Dedifferentiated amniotic fluid mesenchymal stem cell (primary cell): ENCODE results near the gene NT5C2.
"Not testable (repeated sequence)": the region's sequence is repeated elsewhere in the genome, so short reads cannot be mapped to it uniquely, and the experiment has no call there.

Experiments used
- DNase-seq: peaks from one replicate; pipeline ENCODE4 v3.0.0-alpha.2; 2016; ENCODE audit errors: extremely low spot score

The NT5C2 gene

GRCh38 chr10:103202319-103202718 lies 9.2 kb upstream of the NT5C2 start:
- DNase-seq: no peak

DNA sequence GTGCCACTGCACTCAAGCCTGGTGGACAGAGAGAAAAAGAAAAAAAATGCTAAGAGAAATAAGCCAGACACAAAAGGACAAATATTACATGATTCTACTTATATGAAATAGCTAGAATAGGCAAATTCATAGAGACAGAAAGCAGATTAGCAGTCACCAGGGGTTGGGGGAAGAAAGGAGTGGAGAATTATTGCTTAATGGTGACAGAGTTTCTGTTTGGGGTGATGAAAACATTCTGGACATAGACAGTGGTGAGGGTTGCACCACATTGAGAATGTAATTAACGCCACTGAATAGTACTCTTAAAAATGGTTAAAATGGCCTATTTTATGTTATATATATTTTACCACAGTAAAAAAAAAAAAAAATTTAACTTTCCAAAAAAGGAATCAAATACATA lies 6.4 kb upstream of the NT5C2 start:
- no peak for DNase-seq

DNA sequence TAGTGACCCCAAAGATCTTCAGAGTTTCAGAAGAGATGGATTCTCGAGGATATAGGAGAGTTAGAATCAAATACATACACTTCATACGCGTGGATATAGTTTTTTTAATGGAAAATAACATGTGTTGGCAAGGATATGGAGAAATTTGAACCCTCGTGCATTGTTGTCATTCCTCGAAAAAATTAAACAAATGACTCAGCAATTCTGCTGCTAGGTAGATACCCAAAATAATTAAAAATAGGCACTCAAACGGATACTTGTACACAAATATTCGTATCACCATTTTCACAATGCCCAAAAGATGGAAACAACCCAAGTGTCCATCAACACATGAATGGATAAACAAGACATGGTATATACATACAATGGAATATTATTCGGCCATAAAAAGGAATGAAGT lies 5.6 kb upstream of the NT5C2 start:
- no peak for DNase-seq

GRCh38 chr10:103197903-103198302 lies 4.8 kb upstream of the NT5C2 start:
- DNase-seq: no peak

GRCh38 chr10:103197174-103197573 lies 4.1 kb upstream of the NT5C2 start:
- DNase-seq: peak; percentile 53

DNA sequence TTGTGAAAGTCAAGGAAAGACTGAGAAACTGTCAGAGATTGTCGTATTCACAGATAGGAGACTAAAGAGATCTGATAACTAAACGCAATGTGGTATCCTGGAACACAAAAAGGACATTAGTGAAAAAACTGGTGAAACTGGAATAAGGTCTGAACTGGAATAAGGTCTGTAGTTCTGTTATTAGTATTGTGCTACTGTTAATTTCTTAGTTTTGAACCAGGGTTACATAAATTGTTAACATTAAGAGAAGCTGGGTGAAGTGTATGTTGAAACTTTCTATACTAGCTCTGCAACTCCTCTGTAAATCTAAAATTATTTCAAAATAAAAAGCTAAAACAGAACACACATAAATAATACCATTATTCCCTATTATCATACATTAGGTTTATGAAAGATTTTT lies 3.4 kb upstream of the NT5C2 start:
- DNase-seq: no peak

- no peak for DNase-seq
Measured at GRCh38 chr10:103193820-103194529, 903 bp upstream of the NT5C2 start.

GRCh38 chr10:103192451-103193106 lies 493 bp downstream of the NT5C2 start:
- peak; percentile 56 for DNase-seq

- no peak for DNase-seq
Measured at GRCh38 chr10:103192089-103192450, 1.0 kb downstream of the NT5C2 start.

GRCh38 chr10:103191198-103191597 lies 1.9 kb downstream of the NT5C2 start:
- not testable (repeated sequence) for DNase-seq

DNA sequence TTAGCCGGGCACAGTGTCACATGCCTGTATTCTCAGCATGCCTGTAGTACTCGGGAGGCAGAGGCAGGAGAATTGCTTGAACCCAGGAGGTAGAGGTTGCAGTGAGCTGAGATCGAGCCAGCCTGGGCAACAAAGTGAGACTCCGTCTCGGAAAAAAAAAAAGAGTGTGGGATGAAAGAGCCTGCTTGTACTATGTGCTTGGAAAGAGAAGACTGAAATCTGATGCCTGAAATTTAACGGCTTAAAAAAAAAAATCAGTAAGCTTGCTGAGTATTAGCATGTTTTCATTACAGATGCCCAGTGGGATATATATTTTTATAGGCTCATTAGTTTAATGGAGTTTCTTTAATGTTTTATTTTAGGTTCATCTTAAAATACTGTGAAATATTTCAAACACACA lies 4.2 kb downstream of the NT5C2 start:
- DNase-seq: peak; percentile 42

DNA sequence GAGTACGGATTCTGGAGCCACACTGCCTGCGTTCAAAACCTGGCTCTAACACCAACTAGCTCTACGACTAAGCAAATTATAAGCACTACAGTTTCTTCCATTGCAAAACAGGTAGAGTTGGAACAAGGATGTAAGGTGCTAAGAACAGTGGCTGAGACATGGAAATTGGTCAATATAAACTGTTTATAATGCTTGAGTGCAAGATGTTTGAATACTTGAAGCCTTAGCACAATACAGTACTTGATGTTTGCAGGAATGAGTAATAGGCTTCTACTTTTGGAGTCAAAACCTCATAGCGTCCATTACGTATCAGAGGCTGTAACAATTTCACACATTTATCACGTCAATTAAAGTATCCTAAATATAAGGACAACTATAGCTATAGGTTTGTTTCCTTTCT lies 6.9 kb downstream of the NT5C2 start:
- no peak for DNase-seq

DNA sequence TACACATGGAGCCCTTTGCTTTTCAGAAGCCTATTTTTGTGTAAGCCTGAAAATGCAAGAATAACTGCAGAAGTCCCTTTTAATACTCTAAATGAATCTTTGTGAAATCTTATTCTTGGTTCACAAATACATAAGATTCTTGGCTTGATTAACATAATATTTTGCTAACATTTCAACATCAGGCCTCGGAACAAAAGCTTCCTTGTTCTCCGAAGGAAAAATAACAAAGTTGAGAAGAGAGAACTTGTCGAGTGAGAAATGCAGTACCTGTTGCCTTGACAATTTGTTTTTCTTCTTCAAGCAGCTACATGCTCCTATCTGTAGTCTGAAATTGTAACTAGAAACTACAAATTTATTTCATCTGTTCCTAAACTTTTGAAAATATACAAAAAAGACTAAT lies 8.5 kb downstream of the NT5C2 start:
- no peak for DNase-seq

DNA sequence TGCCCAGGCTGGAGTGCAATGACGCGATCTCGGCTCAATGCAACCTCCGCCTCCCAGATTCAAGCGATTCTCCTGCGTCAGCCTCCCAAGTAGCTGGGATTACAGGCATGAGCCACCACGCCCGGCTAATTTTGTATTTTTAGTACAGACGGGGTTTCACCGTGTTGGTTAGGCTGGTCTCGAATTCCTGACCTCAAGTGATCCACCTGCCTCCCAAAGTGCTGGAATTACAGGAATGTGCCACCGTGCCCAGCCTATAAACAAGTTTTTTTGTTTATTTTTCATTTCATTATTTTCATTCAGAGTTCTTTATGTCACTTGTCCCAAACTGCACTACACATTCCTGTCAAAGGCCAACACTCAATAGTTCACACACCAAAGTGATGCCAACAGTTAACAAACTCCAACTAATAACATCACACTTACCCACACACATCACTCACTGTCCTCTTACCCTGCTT lies 9.1 kb downstream of the NT5C2 start:
- DNase-seq: not testable (repeated sequence)

DNA sequence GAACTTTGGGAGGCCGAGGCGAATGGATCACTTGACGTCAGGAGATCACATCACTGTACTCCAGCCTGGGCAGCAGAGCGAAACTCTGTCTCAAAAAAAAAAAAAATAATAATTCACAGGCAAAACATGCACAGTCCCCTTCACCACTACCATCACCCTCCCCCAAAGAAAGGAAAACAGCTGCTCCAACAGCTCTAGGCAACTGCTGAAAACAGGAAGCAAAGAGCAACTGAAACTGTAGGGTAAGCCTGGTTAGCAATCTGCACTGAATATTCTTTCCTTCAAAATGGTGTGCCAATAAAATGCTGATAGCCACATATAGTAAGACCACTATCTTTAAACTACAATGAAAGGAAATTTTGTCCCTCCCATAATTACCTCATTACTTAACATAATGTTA lies 11.8 kb downstream of the NT5C2 start:
- DNase-seq: no peak

DNA sequence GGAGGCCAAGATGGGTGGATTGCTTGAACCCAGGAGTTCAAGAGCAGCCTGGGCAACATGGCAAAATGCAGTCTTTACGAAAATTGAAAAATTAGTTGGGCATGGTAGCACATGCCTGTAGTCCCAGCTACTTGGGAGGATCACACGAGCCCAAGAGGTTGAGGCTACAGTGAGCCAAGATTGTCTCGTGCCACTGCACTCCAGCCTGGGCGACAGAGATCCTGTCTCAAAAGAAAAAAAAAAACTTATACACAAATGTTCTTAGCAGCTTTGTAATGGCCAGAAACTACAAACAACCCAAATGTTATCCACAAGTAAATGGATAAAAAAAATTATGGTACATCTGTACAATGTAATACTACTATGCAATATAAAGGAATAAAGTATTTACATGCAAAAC lies 12.6 kb downstream of the NT5C2 start:
- DNase-seq: no peak

- DNase-seq: no peak
Measured at GRCh38 chr10:103177123-103177522, 15.9 kb downstream of the NT5C2 start.

DNA sequence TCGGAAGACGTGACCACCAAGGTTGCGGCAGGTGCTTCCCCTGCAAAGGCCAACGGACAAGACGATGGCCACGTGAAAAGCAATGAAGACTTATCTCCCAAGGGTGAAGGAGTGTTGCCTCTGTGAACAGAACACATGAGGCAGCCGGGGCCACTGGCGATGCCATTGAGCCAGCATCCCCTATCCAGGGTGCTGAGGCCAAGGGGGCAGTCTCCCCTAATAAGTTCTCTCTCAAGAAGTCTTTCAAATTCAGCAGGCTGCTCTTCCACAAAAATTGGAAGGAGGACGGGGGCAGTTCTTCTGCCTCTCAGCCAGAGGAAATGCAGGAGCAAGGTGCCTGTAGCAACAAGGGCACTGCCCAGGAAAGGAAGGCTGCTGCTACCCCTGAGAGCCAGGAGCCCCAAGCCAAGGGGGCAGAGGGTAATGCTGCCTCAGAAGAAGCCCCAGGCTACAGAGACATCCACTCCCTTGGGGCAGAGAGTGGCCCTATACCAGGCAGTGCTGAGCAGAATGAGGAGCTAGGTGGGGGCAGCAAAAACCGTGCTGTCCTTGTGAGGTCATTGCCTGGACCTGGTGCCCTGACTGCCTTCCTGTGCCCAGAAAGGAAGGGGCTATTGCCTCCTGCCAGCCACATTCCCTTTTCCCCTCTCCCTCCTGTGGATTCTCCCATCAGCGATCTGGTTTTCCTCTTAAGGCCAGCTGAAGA lies 17.3 kb downstream of the NT5C2 start:
- no peak for DNase-seq

- DNase-seq: not testable (repeated sequence)
Measured at GRCh38 chr10:103174324-103174723, 18.7 kb downstream of the NT5C2 start.

GRCh38 chr10:103171278-103171677 lies 21.8 kb downstream of the NT5C2 start:
- no peak for DNase-seq

DNA sequence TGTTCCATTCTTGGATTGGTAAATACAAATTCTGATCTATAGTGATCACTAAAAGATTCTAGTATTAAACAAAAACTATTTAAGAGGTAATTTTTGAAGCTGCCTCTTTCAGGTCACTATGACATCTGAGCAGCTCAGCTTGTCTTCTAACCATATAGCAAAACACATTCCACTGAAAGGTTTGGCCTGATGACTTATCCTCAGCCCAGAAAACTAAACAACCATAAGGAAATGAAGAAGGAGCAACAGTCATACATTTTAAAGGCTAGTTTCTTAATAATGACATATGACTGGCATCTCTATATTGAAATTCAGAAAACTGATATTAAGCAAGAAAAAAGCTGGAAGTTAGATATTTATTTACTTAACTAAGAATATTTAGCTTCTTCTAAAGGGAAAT lies 24.6 kb downstream of the NT5C2 start:
- peak; percentile 58 for DNase-seq

DNA sequence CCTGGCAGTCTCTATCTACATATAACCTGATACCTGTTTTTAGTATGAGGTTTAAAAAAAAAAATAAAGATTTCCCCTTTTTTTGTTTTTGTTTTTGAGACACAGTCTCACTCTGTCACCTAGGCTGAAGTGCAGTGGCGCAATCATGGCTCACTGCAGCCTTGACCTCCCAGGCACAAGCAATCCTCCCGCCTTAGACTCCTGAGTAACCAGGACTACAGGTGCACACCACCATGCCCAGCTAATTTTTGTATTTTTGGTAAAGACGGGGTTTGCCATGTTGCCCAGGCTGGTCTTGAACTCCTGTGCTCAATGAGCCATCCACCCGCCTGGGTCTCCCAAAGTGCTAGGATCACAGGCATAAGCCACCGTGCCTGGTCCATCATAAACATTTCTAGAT lies 25.5 kb downstream of the NT5C2 start:
- DNase-seq: not testable (repeated sequence)

- DNase-seq: no peak
Measured at GRCh38 chr10:103166523-103166922, 26.5 kb downstream of the NT5C2 start.
